ENCODE data around the gene CCL20. TPM values are rescaled to one million over a fixed set of nuclear protein-coding genes. Genes with fewer than 3 reads are reported as not detected.

The CCL20 gene
- total and polyA plus RNA-seq, 2 of the 13 experiments (the other 11 are each of a cell fraction or from before 2014, with no cell fraction given): 223 to 903 TPM

DNA sequence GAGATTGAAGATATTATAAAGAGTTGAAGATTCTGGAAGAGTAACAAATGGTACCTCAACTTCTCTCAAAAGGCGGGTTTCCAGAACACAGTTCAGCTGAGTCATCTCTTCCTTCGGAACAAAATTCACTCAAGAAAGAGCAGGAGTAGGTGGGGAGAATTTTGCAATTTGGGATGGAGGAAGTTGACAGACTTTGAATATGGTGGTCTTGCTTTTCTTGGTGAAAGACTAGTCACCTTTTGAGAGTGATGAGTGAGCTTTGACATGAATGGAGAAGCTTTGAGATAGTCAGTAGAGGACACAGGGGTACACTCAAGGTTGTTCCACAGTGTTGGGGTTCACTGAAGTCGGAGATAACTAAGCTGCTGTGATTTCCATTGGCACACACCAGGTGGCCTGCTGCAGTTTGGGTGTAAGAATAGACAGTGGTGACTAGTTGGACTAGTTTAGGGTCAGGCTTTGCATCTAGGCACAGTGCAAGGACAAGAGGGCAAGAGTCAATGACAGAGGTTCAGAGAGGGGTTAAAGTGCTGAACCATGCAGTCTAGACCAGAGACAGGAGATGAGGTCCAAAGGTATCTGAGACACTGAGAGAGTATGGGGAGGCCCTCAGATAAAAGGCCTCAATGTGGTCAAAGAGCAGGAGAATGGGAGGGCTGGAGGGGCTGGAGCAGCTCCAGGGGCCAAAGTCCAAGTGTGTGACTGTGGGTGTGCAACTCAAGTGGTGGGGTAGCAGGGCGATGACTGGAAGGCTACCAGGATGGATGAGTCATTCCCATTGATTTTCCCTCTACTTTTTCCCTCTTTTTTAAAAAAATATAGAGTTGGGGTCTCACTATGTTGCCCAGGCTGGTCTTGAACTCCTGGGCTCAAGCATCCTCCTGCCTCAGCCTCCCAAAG, 7.7 kb downstream of the CCL20 start (continued):
- TF ChIP-seq, protein P1, sequence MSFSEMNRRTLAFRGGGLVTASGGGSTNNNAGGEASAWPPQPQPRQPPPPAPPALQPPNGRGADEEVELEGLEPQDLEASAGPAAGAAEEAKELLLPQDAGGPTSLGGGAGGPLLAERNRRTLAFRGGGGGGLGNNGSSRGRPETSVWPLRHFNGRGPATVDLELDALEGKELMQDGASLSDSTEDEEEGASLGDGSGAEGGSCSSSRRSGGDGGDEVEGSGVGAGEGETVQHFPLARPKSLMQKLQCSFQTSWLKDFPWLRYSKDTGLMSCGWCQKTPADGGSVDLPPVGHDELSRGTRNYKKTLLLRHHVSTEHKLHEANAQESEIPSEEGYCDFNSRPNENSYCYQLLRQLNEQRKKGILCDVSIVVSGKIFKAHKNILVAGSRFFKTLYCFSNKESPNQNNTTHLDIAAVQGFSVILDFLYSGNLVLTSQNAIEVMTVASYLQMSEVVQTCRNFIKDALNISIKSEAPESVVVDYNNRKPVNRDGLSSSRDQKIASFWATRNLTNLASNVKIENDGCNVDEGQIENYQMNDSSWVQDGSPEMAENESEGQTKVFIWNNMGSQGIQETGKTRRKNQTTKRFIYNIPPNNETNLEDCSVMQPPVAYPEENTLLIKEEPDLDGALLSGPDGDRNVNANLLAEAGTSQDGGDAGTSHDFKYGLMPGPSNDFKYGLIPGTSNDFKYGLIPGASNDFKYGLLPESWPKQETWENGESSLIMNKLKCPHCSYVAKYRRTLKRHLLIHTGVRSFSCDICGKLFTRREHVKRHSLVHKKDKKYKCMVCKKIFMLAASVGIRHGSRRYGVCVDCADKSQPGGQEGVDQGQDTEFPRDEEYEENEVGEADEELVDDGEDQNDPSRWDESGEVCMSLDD (CRISPR knock-in tag; IDR thresholded peaks at IDR 0.05; ENCODE audit: borderline replicate concordance): peak; percentile 48; the same call in 1 of the 2 replicates
- TF ChIP-seq ZNF709 (CRISPR knock-in tag; IDR thresholded peaks at IDR 0.05): no peak
- TF ChIP-seq ZNF615 (CRISPR knock-in tag; IDR thresholded peaks at IDR 0.05; ENCODE audit: borderline replicate concordance): 0 out of 2 replicates have a peak, but pooled peaks have one; percentile 67
- TF ChIP-seq PAF1 (CRISPR knock-in tag; IDR thresholded peaks at IDR 0.05): no peak
- TF ChIP-seq NCOA2 (CRISPR knock-in tag; IDR thresholded peaks at IDR 0.05): peak; percentile 89
- TF ChIP-seq GABPB1 (CRISPR knock-in tag; IDR thresholded peaks at IDR 0.05): peak; percentile 65
- TF ChIP-seq ZFP1 (CRISPR knock-in tag; IDR thresholded peaks at IDR 0.05): peak; percentile 46; the same call in 1 of the 2 replicates
- TF ChIP-seq ZMAT3 (CRISPR knock-in tag; conservative IDR thresholded peaks at IDR 0.05): no peak
- TF ChIP-seq ETV5 (CRISPR knock-in tag; IDR thresholded peaks at IDR 0.05; ENCODE audit: borderline replicate concordance): peak; percentile 87
- no peak; the same call in 1 of the 2 replicates for TF ChIP-seq ZBTB21 (CRISPR knock-in tag; IDR thresholded peaks at IDR 0.05)
- no peak for TF ChIP-seq SOX6 (IDR thresholded peaks at IDR 0.05)
- peak; percentile 95 for TF ChIP-seq SOX6 (CRISPR knock-in tag; IDR thresholded peaks at IDR 0.05)
- TF ChIP-seq ZNF138 (CRISPR knock-in tag; IDR thresholded peaks at IDR 0.05; ENCODE audit: low read depth): no peak
- TF ChIP-seq PHF21A (CRISPR knock-in tag; IDR thresholded peaks at IDR 0.05): peak; percentile 93
- no peak for TF ChIP-seq SNAPC2 (CRISPR knock-in tag; IDR thresholded peaks at IDR 0.05)
- no peak for TF ChIP-seq ZFP90 (CRISPR knock-in tag; IDR thresholded peaks at IDR 0.05; ENCODE audit: borderline replicate concordance)
- TF ChIP-seq PRPF4 (IDR thresholded peaks at IDR 0.05; ENCODE audit: low read depth, low read length, poor library complexity, severe bottlenecking): no peak
- TF ChIP-seq, protein P2, sequence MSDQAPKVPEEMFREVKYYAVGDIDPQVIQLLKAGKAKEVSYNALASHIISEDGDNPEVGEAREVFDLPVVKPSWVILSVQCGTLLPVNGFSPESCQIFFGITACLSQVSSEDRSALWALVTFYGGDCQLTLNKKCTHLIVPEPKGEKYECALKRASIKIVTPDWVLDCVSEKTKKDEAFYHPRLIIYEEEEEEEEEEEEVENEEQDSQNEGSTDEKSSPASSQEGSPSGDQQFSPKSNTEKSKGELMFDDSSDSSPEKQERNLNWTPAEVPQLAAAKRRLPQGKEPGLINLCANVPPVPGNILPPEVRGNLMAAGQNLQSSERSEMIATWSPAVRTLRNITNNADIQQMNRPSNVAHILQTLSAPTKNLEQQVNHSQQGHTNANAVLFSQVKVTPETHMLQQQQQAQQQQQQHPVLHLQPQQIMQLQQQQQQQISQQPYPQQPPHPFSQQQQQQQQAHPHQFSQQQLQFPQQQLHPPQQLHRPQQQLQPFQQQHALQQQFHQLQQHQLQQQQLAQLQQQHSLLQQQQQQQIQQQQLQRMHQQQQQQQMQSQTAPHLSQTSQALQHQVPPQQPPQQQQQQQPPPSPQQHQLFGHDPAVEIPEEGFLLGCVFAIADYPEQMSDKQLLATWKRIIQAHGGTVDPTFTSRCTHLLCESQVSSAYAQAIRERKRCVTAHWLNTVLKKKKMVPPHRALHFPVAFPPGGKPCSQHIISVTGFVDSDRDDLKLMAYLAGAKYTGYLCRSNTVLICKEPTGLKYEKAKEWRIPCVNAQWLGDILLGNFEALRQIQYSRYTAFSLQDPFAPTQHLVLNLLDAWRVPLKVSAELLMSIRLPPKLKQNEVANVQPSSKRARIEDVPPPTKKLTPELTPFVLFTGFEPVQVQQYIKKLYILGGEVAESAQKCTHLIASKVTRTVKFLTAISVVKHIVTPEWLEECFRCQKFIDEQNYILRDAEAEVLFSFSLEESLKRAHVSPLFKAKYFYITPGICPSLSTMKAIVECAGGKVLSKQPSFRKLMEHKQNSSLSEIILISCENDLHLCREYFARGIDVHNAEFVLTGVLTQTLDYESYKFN (CRISPR knock-in tag; conservative IDR thresholded peaks at IDR 0.05): peak; percentile 97
- no peak for TF ChIP-seq RAD51 (IDR thresholded peaks at IDR 0.05; ENCODE audit: borderline replicate concordance)
- TF ChIP-seq, protein P3, sequence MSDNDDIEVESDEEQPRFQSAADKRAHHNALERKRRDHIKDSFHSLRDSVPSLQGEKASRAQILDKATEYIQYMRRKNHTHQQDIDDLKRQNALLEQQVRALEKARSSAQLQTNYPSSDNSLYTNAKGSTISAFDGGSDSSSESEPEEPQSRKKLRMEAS (IDR thresholded peaks at IDR 0.05): peak; percentile 83
- TF ChIP-seq ZNF263 (CRISPR knock-in tag; IDR thresholded peaks at IDR 0.05): no peak
